CD14-positive monocyte (primary cell): ENCODE results near the gene GNLY. TPM values are rescaled to one million over a fixed set of nuclear protein-coding genes. Genes with fewer than 3 reads are reported as not detected.

Experiments
- DNase-seq, 3 donors: peaks; one replicate each; pipeline ENCODE4 v3.0.0-alpha.2; 2011 to 2022
- H2AFZ ChIP-seq: 2 replicates; pipeline ENCODE4 v1.6.0; 2012; ENCODE audit warnings: mild to moderate bottlenecking, low read depth, low read length, inconsistent platforms; ENCODE audit not compliant: insufficient read depth, poor library complexity, severe bottlenecking
- H3K27ac ChIP-seq, 2 donors: 1 replicate in 1 of 2; 2 replicates in 1 of 2; pipeline ENCODE4 v1.5.1; 2012 to 2013; ENCODE audit warnings: low read length in 2 of 2, control low read depth in 1 of 2, inconsistent platforms in 1 of 2, low read depth in 1 of 2, mild to moderate bottlenecking in 1 of 2
- H3K27me3 ChIP-seq, 2 donors: one replicate each; pipeline versions ENCODE4 v1.6.0 to v1.6.1; 2011 to 2013; ENCODE audit warnings: low read length in 2 of 2; ENCODE audit not compliant: control insufficient read depth in 2 of 2, insufficient read depth in 2 of 2
- H3K36me3 ChIP-seq, 2 donors: replicated peaks in 1 of 2; 1 replicate in 1 of 2; 2 replicates in 1 of 2; pipeline versions ENCODE4 v1.5.1 to v1.6.1; 2012 to 2013; ENCODE audit warnings: low read length in 2 of 2, control low read depth in 1 of 2, inconsistent platforms in 1 of 2, mild to moderate bottlenecking in 1 of 2; ENCODE audit not compliant: insufficient read depth in 2 of 2, control insufficient read depth in 1 of 2
- H3K4me1 ChIP-seq, 2 donors: 1 replicate in 1 of 2; 2 replicates in 1 of 2; pipeline versions ENCODE4 v1.5.1 to v1.6.1; 2012 to 2013; ENCODE audit warnings: low read length in 2 of 2, control low read depth in 1 of 2, inconsistent platforms in 1 of 2, mild to moderate bottlenecking in 1 of 2, moderate library complexity in 1 of 2; ENCODE audit not compliant: insufficient read depth in 2 of 2, control insufficient read depth in 1 of 2
- H3K4me2 ChIP-seq: replicated peaks from 2 replicates; pipeline ENCODE3; 2012; ENCODE audit warnings: low read length, moderate library complexity, mild to moderate bottlenecking; ENCODE audit not compliant: poor library complexity, severe bottlenecking; ENCODE audit errors: extremely low read depth
- H3K4me3 ChIP-seq, 3 experiments: fragments of 200-600 bp in 1 of 3; sonication (generic) in 1 of 3; replicated peaks in 1 of 3; 1 replicate in 2 of 3; 2 replicates in 1 of 3; pipeline ENCODE4 v1.5.1; 2011 to 2013; ENCODE audit warnings: low read length in 3 of 3, mild to moderate bottlenecking in 3 of 3, control low read depth in 2 of 3, low read depth in 2 of 3, inconsistent platforms in 1 of 3, moderate library complexity in 1 of 3
- H3K79me2 ChIP-seq: 2 replicates; pipeline ENCODE4 v1.6.0; 2012; ENCODE audit warnings: mild to moderate bottlenecking, control low read depth, inconsistent platforms, low read length, moderate library complexity; ENCODE audit not compliant: insufficient read depth
- H3K9ac ChIP-seq: 2 replicates; pipeline ENCODE4 v1.6.0; 2017; ENCODE audit warnings: low read length, mild to moderate bottlenecking; ENCODE audit not compliant: insufficient read depth, poor library complexity, severe bottlenecking
- H3K9me3 ChIP-seq, 2 donors: replicated peaks in 1 of 2; 1 replicate in 1 of 2; 2 replicates in 1 of 2; pipeline versions ENCODE4 v1.5.1 to v1.6.1; 2012 to 2013; ENCODE audit warnings: low read length in 2 of 2, control low read depth in 1 of 2; ENCODE audit not compliant: control insufficient read depth in 1 of 2, insufficient read depth in 1 of 2
- H4K20me1 ChIP-seq: 2 replicates; pipeline ENCODE4 v1.6.0; 2012; ENCODE audit warnings: mild to moderate bottlenecking, low read length, control low read depth, moderate library complexity; ENCODE audit not compliant: insufficient read depth
- H3K27ac Mint-ChIP-seq, 7 donors: one replicate each; pipeline ENCODE4 v1.8.0; 2020; ENCODE audit warnings: mild to moderate bottlenecking in 7 of 7, mixed read lengths in 7 of 7, moderate library complexity in 6 of 7, inconsistent platforms in 2 of 7
- H3K27me3 Mint-ChIP-seq, 3 donors: one replicate each; pipeline ENCODE4 v1.8.0; 2021 to 2022; ENCODE audit warnings: low read depth in 3 of 3, mild to moderate bottlenecking in 3 of 3, mixed read lengths in 3 of 3, moderate library complexity in 3 of 3, inconsistent platforms in 1 of 3
- H3K36me3 Mint-ChIP-seq, 2 donors: one replicate each; pipeline ENCODE4 v1.8.0; 2020; ENCODE audit warnings: mixed read lengths in 2 of 2, inconsistent platforms in 1 of 2, mild to moderate bottlenecking in 1 of 2
- H3K4me1 Mint-ChIP-seq: one replicate; pipeline ENCODE4 v1.8.0; 2020; ENCODE audit warnings: mild to moderate bottlenecking, mixed read lengths
- H3K4me3 Mint-ChIP-seq, 2 donors: one replicate each; pipeline ENCODE4 v1.8.0; 2020; ENCODE audit warnings: mild to moderate bottlenecking in 2 of 2, mixed read lengths in 2 of 2, moderate library complexity in 1 of 2
- H3K9me3 Mint-ChIP-seq, 7 donors: one replicate each; pipeline ENCODE4 v1.8.0; 2020 to 2022; ENCODE audit warnings: mixed read lengths in 7 of 7, mild to moderate bottlenecking in 6 of 7, moderate library complexity in 6 of 7, inconsistent platforms in 2 of 7
- whole genome bisulfite sequencing: methylation state at CpG from one replicate; pipeline ENCODE4 v1.1.5; 2013; ENCODE audit warnings: missing lambda C conversion rate; ENCODE audit not compliant: insufficient coverage; 5-methylcytosine and 5-hydroxymethylcytosine counted together
- intact Hi-C, 2 donors: fragments of 100-400 bp; cut with micrococcal nuclease; formaldehyde crosslinking; loops; one replicate each; pipeline versions ENCODE4 v1.15.0 to v1.15.1; 2023
- polyA plus RNA-seq, 3 donors: library from polyadenylated mRNA; depleted of rRNA in 1 of 3; unstranded in 2 of 3; stranded (reverse) in 1 of 3; fragments of 300-500 nt in 2 of 3; fragments of >200 nt in 1 of 3; fragmentation: Illumina TruSeq in 2 of 3; gene quantifications; 1 replicate in 2 of 3; 2 replicates in 1 of 3; pipeline ENCODE4 v1.2.3, GENCODE V29; 2012 to 2021
- TF ChIP-seq, protein P1 (sequence below): fragments of 200-600 bp; IDR thresholded peaks from one replicate; pipeline ENCODE4 v1.8.0; 2022; ENCODE audit warnings: antibody characterized with exemption, mild to moderate bottlenecking

GNLY gene
- polyA plus RNA-seq, 3 donors, result 4.6 to 13.2 (median 11.1) TPM

DNA sequence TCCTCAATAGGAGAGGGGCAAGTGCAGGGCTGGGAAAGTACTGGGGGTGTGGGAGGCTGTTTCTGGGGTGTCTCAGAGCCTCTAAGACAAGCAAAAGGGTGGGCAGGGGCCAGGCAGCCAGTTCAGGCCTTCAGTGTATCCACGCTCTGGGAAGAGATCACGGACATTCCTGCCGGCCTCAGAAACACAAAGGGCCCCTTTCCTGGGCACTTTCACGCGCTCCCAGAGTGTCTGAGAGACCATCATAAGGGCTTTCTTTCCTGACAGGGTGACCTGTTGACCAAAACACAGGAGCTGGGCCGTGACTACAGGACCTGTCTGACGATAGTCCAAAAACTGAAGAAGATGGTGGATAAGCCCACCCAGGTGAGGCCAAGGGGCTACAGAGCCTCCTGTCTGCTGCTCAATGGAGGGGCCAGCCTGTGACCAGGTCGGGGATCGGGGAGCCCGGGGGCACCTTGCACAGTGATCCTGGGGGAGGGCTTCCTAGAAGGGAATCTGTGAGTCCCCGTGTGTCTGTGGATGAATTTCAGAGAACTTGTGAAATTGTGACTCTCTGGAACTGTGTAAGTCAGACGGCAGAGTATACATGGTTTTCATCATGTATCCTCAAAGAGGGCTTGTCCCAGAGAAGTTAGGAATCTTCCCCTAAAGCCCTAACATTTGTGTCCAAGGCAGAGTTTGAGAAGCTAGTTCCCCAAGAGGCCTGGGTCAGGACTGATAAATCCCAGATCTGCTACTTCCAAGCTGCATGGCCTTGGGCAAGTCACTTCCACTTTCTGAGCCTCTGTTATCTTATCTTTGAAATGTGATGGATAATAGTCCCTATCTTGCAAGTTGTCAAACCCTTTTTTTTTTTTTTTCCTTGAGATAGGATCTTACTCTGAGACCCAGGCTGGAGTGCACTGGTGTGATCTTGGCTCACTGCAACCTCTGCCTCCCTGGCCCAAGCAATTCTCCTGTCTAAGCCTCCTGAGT lies 1.8 kb downstream of the GNLY start:
- no peak for DNase-seq
- Mint-ChIP-seq H3K4me3 (peak overlapping the region; percentile 4 to 37), H3K36me3 (peaks cover 6% of the 10 kb centered on the region in 2 donors), H3K9me3 (peaks cover 0 to 3% (median 0%) of the 10 kb centered on the region in 7 donors), H3K4me1 (peaks cover 71% of the 10 kb centered on the region), H3K27ac (peak overlapping the region in 6 of 7 donors; percentile 20 to 90 (median 64)), H3K27me3 (peaks cover 0 to 8% (median 2%) of the 10 kb centered on the region in 3 donors)
- Histone ChIP-seq H4K20me1 (no peaks in the 10 kb centered on the region), H2AFZ (no peak overlapping the region), H3K4me1 (peaks cover 80 to 84% of the 10 kb centered on the region in 2 donors), H3K36me3 (no peaks in the 10 kb centered on the region), H3K79me2 (peaks cover 12% of the 10 kb centered on the region), H3K27ac (peak overlapping the region; percentile 6 to 91), H3K9ac (no peak overlapping the region), H3K4me2 (peak overlapping the region; percentile 75), H3K27me3 (no peaks in the 10 kb centered on the region), H3K9me3 (no peaks in the 10 kb centered on the region), H3K4me3 (peak overlapping the region in 1 of 3 experiments; percentile 67)
- WGBS, result 100% methylated on average over 10 of the region's 12 CpGs
- intact Hi-C loops, result no loop called here
- TF ChIP-seq, protein P1, sequence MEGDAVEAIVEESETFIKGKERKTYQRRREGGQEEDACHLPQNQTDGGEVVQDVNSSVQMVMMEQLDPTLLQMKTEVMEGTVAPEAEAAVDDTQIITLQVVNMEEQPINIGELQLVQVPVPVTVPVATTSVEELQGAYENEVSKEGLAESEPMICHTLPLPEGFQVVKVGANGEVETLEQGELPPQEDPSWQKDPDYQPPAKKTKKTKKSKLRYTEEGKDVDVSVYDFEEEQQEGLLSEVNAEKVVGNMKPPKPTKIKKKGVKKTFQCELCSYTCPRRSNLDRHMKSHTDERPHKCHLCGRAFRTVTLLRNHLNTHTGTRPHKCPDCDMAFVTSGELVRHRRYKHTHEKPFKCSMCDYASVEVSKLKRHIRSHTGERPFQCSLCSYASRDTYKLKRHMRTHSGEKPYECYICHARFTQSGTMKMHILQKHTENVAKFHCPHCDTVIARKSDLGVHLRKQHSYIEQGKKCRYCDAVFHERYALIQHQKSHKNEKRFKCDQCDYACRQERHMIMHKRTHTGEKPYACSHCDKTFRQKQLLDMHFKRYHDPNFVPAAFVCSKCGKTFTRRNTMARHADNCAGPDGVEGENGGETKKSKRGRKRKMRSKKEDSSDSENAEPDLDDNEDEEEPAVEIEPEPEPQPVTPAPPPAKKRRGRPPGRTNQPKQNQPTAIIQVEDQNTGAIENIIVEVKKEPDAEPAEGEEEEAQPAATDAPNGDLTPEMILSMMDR, result no peak

DNA sequence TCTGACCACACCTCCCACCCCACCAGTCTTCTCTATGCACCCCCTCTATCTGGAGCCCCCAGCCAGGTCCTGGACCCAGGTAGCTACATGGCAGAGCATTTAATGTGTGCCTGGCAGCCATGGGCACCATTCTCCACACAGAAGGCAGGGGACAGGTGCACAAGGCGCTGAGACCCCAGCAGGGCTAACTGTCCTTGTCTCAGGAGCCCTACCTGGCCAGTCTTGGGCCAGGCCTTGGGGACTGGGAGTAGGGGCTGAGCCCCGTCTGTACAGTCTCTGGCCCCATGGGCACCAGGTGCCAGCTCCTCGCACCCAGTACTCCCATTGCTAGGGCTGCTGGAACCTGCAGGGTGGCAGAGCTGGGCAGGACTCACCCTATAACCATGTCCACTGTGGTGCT lies 2.9 kb downstream of the GNLY start:
- Mint-ChIP-seq H3K4me3 (peak overlapping the region in 1 of 2 donors; percentile 48), H3K36me3 (peaks cover 6% of the 10 kb centered on the region in 2 donors), H3K27ac (peak overlapping the region in 4 of 7 donors; percentile 43 to 95 (median 81)), H3K9me3 (peaks cover 0 to 4% (median 0%) of the 10 kb centered on the region in 7 donors), H3K4me1 (peaks cover 77% of the 10 kb centered on the region), H3K27me3 (peaks cover 0 to 8% (median 2%) of the 10 kb centered on the region in 3 donors)
- Histone ChIP-seq H3K9ac (peak overlapping the region; percentile 33), H3K36me3 (no peaks in the 10 kb centered on the region), H3K4me1 (peaks cover 91 to 95% of the 10 kb centered on the region in 2 donors), H3K27ac (peak overlapping the region; percentile 20 to 91), H2AFZ (no peak overlapping the region), H3K4me2 (peak overlapping the region; percentile 75), H3K79me2 (peaks cover 12% of the 10 kb centered on the region), H3K4me3 (peak overlapping the region in 1 of 3 experiments; percentile 67), H3K9me3 (no peaks in the 10 kb centered on the region), H3K27me3 (no peaks in the 10 kb centered on the region), H4K20me1 (no peaks in the 10 kb centered on the region)
- intact Hi-C loops, result no loop called here
- DNase-seq, result no peak
- 93% methylated on average over 3 of the region's 3 CpGs for WGBS
- TF ChIP-seq, protein P1, result no peak
